Upper lobe of left lung (tissue), 4 donors: ENCODE measurements around the gene CYP46A1.

Experiments
- CTCF ChIP-seq, 6 experiments: fragments of 450-650 bp in 4 of 6; fragments of 200-600 bp in 2 of 6; sonication (generic) in 2 of 6; IDR thresholded peaks; one replicate each; pipeline ENCODE4 v1.5.1; 2016 to 2019; ENCODE audit warnings: antibody characterized with exemption in 6 of 6
- POLR2A ChIP-seq, 4 donors: fragments of 450-650 bp; IDR thresholded peaks; one replicate each; pipeline ENCODE4 v1.5.1; 2016 to 2017; ENCODE audit warnings: antibody characterized with exemption in 4 of 4, mild to moderate bottlenecking in 2 of 4

- TF ChIP-seq CTCF (IDR thresholded peaks at IDR 0.05) (no peak), POLR2A (IDR thresholded peaks at IDR 0.05) (no peak)
Observed at GRCh38 chr14:99708449-99708848, 24.4 kb downstream of the CYP46A1 start.
